CD4-positive, alpha-beta T cell treated with Interleukin-21 for 1 hour (primary cell): ENCODE data around the gene RNASE8.

Experiments
- DNase-seq: peaks from one replicate; pipeline ENCODE4 v3.0.0-alpha.2; 2020

RNASE8 gene

DNA sequence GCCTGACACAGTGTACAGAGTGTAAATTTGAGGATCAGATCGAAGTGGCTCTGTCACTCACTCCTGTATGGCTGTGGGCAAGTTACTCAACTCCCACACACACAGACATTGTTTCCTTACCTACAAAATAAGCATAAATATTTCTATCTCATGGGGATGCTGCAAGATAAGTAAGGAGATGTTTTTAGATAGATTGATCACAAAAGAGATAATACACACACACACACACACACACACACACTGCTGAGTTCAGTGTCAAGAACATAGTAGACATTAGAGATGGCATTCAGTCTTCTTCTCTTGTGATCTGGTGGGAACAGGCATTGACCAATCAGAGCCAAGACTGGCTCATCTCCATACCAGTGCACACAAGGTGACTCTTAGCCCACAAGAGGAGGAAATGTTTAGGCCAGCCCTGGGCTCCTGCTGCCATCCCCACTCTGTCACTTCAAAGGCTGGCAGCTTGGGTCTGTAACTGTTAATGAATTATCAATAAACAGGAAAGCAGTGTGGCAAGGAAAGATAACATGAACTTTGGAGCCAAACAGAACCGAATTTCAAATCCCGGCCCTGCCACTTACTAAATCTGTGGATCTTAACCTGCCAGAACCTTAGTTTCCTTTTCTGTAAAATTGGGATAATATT, 3.4 kb upstream of the RNASE8 start:
- DNase-seq, result no peak

DNA sequence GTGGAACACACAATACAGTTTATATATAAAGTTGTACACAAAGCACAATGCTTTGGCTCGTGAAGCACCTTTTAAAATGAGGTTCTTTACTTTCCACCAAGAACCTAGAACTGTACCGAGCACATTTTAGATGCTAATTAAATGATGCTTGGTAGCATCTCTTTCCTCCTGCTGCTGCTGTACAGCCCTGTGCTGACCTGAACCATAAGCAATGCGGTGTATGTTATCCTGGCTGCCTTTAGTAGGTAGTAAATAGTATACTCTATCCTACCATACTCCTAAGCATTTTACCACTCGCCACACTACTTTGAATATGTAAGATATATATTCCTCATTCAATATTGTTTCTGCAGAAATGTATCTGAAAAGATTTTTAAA, 2.9 kb upstream of the RNASE8 start:
- no peak for DNase-seq

DNA sequence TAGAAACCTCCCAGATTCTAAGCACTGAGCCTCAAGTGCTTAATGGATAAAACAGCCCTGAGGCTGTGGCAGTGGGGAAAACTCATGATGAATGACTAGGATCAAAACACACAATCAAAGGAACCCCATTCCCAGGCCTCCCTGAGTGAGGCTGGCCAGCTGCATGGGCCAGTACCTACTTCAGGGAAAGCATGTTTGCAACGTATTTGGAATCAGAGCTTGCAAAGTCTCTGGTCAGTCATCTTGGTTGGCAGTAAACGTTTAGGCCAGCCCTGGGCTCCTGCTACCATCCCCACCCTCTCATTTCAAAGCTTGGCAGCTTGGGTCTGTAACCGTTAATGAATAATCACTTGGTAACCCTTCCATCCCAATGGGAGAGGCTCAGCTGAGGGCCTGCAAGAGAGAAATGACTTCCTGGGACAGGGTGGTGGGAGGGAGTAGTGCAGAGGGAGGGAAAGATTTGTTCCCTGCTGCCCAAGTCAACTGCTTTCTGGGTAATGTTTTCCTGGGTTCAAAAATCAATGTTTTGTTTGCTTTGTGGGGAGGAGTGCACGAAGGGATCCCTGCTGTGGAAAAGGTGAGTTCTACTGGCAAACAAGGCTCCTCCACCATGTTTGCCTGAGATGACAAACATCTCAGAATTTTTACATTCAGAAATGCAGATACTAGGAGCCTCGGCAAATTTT, 2.0 kb upstream of the RNASE8 start:
- DNase-seq, result no peak

DNA sequence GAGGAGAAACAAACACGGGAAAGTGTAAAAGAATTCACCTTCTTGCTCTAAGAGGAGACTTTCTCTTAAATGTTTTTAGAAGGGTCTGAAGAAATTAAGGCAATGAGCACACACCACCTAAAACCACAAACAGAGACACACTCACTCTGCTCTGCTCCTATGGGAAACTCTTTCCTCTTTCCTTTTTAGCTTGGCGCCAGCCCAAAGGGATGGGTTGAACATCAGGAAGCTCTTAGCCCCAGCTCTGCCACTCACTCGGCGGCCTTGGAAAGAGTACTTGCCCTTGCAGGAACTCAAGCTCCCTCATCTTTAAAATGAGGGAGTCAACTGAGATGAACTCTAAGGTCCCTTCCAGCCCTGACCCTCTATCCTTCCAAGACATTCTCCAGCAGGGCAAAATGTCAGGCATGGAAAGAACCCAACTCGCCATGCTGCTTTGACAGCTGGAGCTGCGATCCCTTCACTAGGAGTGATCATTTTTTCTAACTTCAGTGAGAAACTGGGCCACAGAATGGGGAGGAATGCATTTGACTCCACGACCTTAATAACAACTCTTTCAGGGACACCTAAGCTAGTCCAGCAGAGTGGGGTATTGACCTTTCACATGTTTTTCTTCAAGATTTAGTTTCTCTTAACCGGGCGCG, 980 bp upstream of the RNASE8 start:
- DNase-seq, result no peak

DNA sequence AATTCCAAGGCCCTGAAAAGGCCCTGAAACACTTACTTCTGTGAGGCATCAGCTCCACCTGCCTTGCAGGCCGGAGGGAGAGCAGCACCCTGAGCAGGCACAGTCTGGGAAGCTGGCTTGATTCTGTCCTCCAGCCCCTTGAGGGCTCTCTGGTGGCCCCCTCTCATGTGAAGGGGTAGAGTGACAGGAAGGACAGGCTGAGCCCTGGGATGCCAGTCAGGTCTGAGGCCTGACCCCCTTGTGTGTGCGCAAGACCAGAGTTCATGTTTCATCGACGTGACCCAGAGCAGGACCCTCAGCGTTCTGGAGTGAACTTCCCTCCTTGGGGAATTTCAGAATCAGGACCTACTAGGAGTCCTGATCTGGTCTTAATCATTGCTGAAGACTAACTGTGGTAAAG, 1.3 kb downstream of the RNASE8 start:
- no peak for DNase-seq

DNA sequence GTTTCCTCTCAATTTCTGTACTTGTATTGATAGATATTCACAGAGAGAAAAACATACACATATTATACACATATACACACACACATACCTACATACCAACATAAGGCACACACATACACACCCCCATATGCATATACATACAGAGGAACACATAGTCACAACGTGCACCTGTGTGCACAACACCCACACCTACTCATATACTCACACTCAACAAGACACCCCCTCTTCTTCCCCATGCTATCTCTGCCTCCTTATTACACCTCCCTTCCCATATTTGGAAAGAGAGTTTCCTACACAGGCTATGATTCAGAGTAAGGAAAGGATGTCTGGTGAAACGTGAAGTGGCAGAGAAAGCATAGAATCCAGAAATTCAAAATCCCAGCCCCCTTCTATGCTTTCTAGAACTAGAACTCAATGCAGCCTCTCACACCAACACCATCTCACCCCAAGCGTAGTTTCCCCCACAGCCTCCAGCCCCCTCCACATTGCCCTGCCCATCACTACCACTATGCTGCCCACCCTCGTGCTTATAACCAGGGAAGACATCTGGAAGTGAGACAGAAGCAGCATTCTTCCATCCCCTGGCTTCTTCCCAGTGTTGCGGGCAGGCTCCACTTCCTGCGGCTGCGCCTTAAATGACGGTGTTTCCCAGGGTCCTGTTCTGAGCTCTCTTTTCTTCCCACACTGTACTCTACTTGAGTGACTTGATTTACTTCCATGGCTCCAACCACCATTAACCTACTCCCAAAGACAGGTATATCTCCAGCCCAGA, 2.4 kb downstream of the RNASE8 start:
- DNase-seq, result no peak

DNA sequence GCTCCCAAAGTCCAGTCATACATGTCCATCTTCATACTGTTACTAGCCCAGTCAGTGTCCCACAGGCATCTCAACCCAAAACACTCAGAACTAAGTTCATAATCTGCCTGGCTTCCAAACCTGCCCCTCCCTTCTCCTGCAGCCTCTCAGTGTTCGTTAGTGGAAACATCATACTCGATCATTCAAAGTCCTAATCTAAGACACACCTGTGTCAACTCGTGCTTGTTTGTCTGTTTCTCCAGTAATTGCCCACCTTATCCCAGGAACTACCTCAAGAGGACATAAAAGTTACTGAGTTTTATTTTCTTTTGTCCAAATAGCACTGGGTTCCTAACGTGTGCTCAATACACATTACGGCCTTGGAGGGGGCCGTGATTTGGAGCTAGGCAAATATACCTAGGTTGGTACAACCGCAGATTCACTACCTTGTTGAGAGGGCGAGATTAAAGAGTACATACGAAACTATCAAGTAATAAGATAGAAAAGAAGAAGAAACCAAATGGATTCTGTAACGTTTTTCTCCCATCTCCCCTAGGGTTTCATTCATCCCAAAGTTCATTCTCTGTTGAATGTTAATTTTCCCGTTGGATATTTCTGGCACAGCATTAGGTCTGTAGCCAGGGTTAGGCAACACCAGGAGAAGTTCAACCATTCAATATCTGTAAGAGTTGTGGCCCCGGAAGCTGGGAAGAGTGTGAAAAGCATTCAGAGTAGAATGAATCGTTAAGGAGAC, 3.2 kb downstream of the RNASE8 start:
- no peak for DNase-seq

DNA sequence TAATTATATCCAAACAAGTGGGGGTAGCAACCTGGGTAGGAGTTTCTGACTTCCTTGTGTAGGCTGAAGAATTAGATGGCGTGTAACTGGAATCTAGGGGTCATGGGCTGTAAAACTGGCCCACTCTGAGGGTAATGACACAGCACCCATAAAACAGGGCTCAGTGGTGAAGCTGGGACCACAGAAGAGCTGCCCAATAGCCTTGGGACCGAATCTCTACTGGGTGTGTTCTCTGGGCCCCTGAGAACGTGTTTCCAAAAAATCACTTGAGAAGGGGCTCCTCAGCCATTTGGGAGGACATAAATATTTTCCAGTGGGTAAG, 3.7 kb downstream of the RNASE8 start:
- no peak for DNase-seq

DNA sequence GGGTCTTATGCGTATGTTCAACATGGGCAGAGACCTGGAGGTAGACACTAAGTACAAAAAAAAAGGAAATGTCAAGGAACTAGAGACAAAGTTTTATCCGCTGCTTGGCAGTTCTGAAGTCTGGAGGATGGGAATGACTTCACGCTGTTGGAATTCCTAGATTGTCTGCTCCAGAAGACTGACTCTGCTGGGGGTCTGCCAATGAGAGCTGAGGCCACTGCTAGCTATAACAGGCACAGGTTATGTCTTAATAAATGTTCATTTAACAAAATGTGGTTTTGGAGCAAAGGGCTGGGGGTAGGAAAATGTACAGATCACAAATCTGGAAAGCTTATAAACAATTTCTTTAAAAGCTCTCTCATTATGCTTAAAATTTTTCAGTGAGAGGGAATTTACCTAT, 5.9 kb downstream of the RNASE8 start:
- no peak for DNase-seq

DNA sequence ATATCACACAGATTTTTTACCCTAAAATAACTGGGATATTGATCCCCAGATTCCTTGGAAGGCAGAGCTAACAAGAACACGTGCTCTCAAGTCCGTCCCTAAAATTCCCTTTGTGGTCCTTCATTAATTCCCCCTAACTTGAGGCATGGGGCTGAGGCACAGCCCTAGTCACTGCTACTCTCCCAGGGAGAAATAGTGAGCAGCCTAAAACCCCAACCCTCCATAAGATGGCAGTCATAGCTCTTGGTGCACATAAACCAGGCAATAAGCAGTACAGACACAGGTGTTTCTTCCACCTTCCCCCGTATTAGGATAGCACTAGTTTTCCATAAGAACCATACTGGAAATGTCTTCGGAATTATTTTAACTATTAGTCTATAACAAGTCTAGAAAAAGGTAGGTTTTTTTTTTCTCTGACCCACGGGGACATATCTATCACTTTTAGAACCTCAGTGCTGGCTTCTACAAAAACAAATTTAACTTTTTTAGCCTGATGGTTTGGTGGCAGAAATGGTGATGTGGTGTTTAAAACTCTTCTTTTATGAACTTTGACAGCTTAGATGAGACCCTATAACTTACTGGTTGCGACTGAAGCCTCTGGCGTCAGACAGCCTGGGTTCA, 9.4 kb downstream of the RNASE8 start:
- DNase-seq, result peak; percentile 34

DNA sequence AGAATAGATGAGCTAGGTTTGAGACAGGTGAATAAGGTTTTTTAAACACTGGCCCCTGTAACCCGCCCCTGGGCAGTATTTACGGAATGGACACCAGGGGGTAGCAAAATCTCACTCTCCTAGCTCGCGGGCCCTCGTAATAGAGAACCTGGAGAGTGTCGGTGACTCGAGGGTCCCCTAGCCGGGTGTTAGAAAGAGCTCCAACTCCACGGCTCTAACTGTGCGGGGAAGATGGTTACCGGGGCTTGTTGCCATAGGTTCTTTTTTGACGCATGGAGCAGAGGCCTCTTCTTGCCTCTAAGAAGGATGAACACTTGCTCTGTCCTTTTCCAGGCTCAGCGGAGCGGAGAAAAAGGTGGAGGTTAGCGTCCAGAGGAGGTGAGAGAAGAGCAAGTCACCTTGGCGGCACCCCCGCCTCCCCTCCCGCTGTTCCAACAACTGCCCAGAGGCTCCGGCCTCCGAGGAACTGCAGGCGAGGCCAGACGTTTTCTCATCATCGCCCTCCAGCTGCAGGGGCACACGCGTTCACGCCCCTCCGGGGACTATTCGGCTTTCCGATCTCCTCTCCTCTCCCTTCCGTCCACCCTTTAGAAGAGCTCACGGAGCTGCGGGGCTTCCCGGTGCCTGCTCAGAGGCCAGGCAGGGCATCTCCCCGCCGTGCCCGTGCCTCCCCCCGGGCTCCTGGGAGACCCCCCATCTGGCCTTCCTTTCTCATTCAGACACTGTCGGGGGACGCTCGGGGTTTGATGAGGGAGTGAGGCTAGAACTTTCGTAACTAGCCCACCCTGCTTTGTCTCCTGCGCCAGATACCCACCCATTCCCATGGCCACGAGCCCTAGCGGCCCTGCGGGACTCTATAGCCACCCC, 11.1 kb downstream of the RNASE8 start:
- peak; percentile 77 for DNase-seq

DNA sequence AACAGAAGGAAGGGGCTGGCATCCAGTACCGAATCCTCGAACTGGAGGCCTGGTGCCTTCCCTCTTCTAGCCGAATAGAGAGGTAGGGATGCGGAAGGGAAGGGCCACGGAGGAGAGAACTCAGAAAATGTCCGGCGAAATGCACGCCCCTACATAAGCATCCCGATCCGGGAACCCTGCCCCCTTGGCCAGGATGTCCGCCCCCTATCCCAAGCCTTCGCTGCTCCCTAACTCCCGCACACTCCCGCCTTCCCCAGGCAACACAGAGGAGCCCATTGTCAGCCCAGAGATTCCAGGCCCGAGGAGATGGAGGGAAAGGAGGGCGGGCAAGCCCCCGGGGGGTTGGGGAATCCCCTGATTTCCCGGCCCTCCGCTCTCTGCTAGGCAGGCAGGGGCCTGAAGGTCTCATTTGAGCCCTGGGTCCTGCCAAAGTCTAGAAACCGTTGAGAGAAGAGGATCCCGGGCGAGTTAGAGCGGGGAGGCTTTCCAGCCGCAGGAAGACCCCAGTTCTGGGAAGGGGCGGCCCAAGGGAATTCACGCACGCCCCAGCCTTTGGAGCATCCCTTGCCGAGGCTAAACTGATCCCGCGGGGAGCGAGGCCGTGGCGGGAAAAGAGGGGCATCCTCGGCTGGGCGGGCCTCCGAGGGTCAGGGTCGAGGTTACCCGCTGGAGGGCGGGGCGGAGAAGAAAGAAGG, 11.9 kb downstream of the RNASE8 start:
- peak; percentile 42 for DNase-seq

DNA sequence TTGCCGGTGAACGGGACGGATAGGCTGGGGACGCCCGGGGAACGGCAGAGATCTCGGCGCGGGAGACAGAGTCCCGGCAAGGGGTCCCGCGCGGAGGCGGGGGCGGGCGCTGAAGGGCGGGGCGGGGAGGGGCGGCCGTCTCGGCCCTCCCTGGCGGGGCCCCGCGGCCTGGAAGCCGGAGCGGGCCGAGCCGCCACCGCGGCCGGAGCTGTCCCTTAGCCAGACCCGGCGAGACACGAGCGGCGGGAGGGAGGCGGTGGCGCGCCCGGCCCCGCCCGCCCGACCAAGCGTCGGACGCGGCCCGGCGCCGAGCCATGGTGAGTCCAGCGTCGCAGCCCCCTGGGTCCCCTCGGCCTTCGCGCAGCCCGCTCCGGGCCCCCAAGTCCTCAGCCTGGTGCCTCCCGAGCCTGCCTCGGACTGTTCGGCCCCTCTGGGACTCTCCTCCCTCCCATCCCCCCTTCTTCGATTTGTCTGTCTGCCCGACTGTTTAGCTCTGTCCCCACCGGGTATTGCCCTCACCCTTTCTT, 12.5 kb downstream of the RNASE8 start, which contains the start of gene ARHGEF40:
TSS of gene ARHGEF40 (plus strand) at position 222 of the 527 bp plus-strand sequence. CDS start at position 315, 93 bp downstream.
- DNase-seq, result peak; percentile 46

DNA sequence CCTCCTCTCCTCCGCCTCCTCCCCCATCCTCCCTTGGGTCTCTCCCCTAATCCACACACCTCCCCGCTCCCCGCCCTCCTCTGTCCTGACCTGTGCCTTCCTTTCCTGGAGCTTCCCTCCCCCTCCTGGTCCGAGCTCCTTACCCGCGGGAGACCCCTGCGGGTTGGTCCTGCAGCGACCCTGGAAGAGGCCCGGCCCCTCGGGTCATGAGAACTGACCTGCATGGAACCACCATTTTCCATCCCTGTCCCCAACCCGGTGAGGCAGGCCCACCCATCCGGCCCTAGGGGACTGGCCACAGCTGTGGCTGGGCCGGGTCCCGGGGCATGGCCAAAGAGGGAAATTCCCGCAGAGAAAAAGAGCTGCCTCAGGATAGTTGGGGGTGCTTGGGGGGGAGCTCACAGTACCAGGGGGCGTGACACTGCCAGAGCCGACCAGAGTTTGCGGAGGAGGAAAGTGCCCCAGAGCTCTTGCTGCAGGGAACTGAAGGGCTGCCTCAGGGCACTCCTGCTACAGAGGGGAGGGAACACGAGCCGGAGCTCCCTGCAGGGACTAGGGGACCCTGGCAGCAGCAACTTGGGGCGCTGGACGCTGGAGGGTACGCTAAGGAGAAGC, 13.1 kb downstream of the RNASE8 start:
- DNase-seq, result peak; percentile 37

DNA sequence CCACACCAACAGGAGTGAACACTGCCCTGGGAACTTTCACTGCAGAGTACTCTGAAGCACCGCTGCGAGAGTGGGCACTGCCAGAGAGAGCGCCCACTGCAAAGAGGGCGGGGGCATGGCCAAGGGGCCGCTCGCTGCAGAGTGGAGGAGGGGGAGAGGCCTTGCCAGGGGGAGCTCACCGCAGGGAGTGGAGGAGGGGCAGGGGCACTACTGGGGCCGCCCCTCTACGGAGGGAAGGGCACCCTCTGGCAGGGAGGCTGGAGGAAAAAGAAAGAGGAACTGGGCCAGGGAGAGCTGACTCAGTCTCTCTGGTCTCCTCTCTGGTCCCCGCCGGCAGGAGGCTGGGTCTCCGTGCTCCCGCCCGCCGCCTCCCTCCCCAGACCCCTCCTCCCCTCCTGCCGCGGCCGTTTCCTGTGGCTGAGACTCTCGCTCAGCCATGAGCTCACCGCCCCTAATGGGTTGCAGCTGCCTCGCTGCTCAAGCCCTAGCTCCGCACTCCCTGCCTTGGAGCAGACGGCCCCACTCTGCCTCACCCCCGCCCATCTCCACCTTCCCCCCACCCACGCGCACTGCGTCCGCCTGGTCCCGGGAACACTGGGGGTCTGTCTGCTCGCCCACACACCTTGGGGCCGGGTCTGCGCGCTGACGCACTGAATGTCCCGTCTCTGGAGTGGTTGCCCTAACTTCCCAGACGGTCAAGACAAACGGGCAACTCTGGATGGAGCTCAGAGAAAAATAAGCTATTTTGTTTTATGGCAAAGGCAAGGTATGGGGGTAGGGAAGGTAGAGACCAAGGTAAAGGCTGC, 13.8 kb downstream of the RNASE8 start:
- DNase-seq, result peak; percentile 60

DNA sequence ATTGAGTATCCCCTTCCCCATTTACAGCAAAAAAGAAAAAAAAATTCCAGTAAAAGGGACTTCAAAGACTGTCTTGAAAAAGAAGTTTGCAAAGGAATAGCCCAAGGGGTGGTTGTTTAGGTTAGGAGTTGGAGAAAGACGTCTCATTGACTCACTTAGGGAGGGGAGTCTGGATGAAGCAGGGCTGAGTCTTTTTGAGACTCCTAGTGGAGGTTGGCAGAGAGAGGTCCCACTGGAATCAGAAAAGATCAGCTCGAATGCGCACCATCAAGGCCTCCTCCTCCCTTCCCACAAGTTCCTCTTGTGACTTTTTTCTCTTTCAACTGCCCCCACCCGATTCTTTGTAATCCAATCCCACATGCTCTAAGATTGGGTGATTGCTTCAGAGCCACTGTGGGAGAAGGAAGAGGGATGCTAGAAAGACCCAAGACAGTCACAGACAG, 14.4 kb downstream of the RNASE8 start:
- no peak for DNase-seq

DNA sequence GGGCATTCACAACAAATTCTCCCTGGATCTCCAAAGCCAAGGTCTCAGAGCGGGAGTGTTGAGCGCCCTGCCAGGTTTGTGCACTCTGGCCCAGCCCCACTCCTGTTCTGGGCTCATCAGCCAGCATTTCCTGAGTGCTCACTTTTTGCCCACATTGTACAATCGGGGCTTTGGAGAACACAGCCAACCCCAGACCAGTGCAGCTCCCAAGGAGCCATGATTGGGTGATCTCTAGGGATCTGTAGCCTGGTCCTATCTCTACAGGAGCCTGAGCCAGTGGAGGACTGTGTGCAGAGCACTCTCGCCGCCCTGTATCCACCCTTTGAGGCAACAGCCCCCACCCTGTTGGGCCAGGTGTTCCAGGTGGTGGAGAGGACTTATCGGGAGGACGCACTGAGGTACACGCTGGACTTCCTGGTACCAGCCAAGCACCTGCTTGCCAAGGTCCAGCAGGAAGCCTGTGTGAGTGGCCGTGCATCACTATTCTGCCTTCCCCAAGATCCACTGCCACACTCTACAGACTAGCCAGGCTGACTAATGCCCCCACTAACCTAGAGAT, 15.2 kb downstream of the RNASE8 start:
- DNase-seq, result no peak

DNA sequence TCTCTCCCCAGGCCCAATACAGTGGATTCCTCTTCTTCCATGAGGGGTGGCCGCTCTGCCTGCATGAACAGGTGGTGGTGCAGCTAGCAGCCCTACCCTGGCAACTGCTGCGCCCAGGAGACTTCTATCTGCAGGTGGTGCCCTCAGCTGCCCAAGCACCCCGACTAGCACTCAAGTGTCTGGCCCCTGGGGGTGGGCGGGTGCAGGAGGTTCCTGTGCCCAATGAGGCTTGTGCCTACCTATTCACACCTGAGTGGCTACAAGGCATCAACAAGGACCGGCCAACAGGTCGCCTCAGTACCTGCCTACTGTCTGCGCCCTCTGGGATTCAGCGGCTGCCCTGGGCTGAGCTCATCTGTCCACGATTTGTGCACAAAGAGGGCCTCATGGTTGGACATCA, 16.3 kb downstream of the RNASE8 start:
- no peak for DNase-seq
